Measurements from ENCODE around the gene SSX7.

- no peak for TF ChIP-seq ZNF274 (IDR thresholded peaks at IDR 0.05; ENCODE audit: low read depth, low read length)
- TF ChIP-seq YY1 (IDR thresholded peaks at IDR 0.05; ENCODE audit: insufficient read depth, insufficient read length) = no peak
- TF ChIP-seq SUZ12 (IDR thresholded peaks at IDR 0.05; ENCODE audit: extremely low read depth, insufficient read depth, insufficient read length) = no peak
These were observed 45.7 kb downstream of the SSX7 start for GRCh38 chrX:52608961-52609360.
